ENCODE data around the gene OCEL1. TPM values are rescaled to one million over a fixed set of nuclear protein-coding genes. Genes with fewer than 3 reads are reported as not detected.

OCEL1 gene, protein sequence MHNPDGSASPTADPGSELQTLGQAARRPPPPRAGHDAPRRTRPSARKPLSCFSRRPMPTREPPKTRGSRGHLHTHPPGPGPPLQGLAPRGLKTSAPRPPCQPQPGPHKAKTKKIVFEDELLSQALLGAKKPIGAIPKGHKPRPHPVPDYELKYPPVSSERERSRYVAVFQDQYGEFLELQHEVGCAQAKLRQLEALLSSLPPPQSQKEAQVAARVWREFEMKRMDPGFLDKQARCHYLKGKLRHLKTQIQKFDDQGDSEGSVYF
- 0.94 and 4.0 TPM in 2 replicates for total RNA-seq (ENCODE audit: low replicate concordance)

DNA sequence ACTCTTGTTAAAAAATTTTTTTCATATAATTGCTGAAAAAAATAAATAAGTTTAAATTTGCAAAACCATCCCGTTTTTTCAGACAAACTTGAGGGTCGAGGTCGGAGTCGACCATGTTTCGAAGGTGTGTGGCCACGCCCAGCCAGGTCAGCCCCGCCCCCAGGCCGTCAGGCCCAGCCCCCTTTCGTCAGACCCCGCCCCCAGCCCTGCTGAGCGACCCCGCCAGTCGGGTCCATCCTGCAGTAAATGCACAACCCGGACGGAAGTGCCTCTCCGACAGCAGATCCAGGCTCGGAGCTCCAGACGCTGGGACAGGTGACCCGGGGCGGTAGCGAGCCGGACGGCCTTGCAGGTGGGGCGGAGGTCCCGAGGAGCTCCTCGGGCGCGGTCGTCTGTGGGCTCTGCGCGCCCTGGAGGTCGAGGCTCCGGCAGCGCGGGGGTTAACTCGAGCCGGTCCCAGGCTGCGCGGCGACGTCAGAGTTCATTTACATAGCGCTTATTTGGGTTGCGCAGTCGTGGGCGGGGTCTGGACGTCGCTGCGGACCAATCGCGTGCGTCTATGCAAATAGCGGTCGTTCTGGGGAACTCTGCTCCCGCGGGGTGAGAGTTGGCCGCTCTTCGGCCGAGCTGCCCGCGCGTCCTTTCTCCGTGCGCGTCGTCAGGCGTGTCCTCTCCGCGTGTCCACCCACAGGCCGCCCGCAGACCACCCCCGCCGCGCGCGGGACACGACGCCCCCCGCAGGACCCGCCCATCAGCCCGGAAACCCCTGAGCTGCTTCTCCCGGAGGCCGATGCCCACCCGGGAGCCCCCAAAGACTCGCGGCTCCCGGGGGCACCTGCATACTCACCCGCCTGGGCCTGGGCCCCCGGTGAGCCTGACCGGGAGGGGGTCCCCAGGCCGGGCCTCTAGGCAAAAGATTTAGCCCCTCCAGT lies at the start of gene OCEL1:
Gene OCEL1 (plus strand): TSS at position 225 of the 932 bp plus-strand sequence. CDS start 22 bp downstream, at position 247.

DNA sequence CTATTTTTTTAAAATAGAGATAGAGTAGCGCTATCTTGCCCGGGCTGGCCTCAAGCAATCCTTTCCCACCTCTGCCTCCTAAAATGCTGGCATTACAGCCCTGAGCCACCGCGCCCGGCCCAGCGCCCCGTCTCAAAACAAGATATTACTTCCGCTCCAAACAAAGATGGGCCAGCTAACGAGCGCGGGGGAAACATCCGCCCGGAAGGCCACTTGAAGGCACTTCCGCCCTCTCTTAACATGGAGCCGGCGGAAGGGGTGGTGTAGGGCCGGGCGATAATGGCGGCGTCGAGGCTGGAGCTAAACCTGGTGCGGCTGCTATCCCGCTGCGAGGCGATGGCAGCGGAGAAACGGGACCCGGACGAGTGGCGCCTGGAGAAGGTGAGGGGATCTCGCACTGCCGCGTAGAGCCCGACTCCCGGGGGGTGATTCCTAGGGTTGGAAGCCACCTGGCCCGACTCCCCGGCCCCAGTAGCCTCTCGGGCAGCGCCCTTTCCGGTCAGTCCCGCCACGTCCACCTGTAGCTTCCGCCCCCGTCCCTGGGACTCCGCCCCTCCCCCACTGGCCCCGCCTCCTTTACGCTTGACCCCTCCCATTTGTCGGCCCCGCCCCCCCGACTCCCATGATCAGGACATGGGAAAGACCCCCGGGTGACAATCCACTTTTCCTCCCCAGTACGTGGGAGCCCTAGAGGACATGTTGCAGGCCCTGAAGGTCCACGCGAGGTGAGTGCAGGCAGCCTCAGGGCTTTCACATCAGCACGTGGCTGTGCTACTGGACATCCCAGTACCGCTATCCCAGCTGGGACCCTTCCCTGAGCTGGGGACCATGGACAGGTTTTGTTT lies 10.7 kb upstream of the OCEL1 start, which contains the start of gene USE1:
Gene USE1 (plus strand): TSS at position 231 of the 845 bp plus-strand sequence. CDS start 49 bp downstream, at position 280.

DNA sequence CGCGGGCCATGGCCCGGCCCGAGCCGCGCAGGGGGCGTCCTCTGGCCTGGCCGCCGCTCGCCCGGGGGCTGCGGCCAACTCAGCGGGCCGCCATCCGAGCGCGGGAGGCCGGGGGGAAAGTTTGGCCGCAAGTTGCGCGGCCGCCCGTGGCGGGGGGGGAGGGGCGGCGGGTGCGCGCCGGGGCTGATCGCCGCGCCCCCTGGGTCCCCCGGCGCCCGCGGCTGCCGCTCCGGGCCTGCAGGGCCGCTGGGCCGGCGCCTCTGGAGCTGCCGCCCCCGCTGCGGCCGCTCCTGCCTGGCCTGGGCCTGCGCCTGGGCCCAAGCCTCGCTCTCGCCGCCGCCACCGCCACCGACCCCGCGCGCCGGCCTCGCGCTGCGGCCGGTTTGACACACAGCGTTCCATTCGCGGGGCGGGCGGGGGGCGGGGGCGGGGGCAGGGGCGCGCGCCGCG lies 19.5 kb downstream of the OCEL1 start, which contains the start of gene NR2F6:
Gene NR2F6 (minus strand): TSS at position 385 of the 450 bp plus-strand sequence. CDS start 699 bp downstream, outside the sequence.

GRCh38 chr19:17264641-17264979 lies 38.6 kb downstream of the OCEL1 start, which contains the start of gene USHBP1:
TSS of gene USHBP1 (minus strand) at chr19:17264745. CDS start at chr19:17264299, 446 bp downstream.

GRCh38 chr19:17266975-17267788 lies 41.2 kb downstream of the OCEL1 start, which contains the start of gene BABAM1:
TSS of gene BABAM1 (plus strand) at chr19:17267443. CDS start at chr19:17268807, 1,364 bp downstream.

Other genes with a start within 250 kb of the OCEL1 start
- 0.12 and 0.45 TPM in 2 replicates for gene CPAMD8, start 199.4 kb upstream of the OCEL1 start, total RNA-seq (ENCODE audit: low replicate concordance)
- 1.2 and 1.6 TPM in 2 replicates for gene HAUS8, start 150.8 kb upstream of the OCEL1 start, total RNA-seq (ENCODE audit: low replicate concordance)
- gene MYO9B, start 150.4 kb upstream of the OCEL1 start, total RNA-seq (ENCODE audit: low replicate concordance), result 43.4 and 48.0 TPM in 2 replicates
- 29.6 and 48.1 TPM in 2 replicates for gene USE1, start 10.9 kb upstream of the OCEL1 start, total RNA-seq (ENCODE audit: low replicate concordance)
- 17.8 and 50.4 TPM in 2 replicates for gene NR2F6, start 19.7 kb downstream of the OCEL1 start, total RNA-seq (ENCODE audit: low replicate concordance)
- 1.1 TPM in 1 of 2 replicates, not detected in the other for gene USHBP1, start 38.5 kb downstream of the OCEL1 start, total RNA-seq (ENCODE audit: low replicate concordance)
- gene BABAM1, start 41.2 kb downstream of the OCEL1 start, total RNA-seq (ENCODE audit: low replicate concordance), result 96.8 and 107 TPM in 2 replicates
- gene ANKLE1, start 55.7 kb downstream of the OCEL1 start, total RNA-seq (ENCODE audit: low replicate concordance), result 0.12 and 0.38 TPM in 2 replicates
- 5.3 and 7.5 TPM in 2 replicates for gene ABHD8, start 77.2 kb downstream of the OCEL1 start, total RNA-seq (ENCODE audit: low replicate concordance)
- gene MRPL34, start 79.6 kb downstream of the OCEL1 start, total RNA-seq (ENCODE audit: low replicate concordance), result 17.9 and 27.8 TPM in 2 replicates
- gene DDA1, start 83.3 kb downstream of the OCEL1 start, total RNA-seq (ENCODE audit: low replicate concordance), result 8.4 and 34.8 TPM in 2 replicates
- 3.3 and 4.8 TPM in 2 replicates for gene ANO8, start 108.6 kb downstream of the OCEL1 start, total RNA-seq (ENCODE audit: low replicate concordance)
- 7.6 and 13.2 TPM in 2 replicates for gene GTPBP3, start 111.3 kb downstream of the OCEL1 start, total RNA-seq (ENCODE audit: low replicate concordance)
- gene PLVAP, start 151.1 kb downstream of the OCEL1 start, total RNA-seq (ENCODE audit: low replicate concordance), result 0.08 and 1.1 TPM in 2 replicates
- gene CCDC194, start 168.0 kb downstream of the OCEL1 start, total RNA-seq (ENCODE audit: low replicate concordance), result not detected in 2 replicates
- gene BST2, start 179.4 kb downstream of the OCEL1 start, total RNA-seq (ENCODE audit: low replicate concordance), result 7.7 and 9.0 TPM in 2 replicates
- gene MVB12A, start 193.8 kb downstream of the OCEL1 start, total RNA-seq (ENCODE audit: low replicate concordance), result 10.4 and 36.0 TPM in 2 replicates
- under 0.01 and 0.12 TPM in 2 replicates for gene TMEM221, start 222.4 kb downstream of the OCEL1 start, total RNA-seq (ENCODE audit: low replicate concordance)
- gene NXNL1, start 234.7 kb downstream of the OCEL1 start, total RNA-seq (ENCODE audit: low replicate concordance), result not detected in 2 replicates
- gene SLC27A1, start 244.3 kb downstream of the OCEL1 start, total RNA-seq (ENCODE audit: low replicate concordance), result 11.7 and 59.9 TPM in 2 replicates